ENCODE data around the gene RIGI.

GRCh38 chr9:32550150-32550561 lies 24.2 kb upstream of the RIGI start:
- TF ChIP-seq ZSCAN21 (CRISPR knock-in tag; IDR thresholded peaks at IDR 0.05; ENCODE audit: borderline replicate concordance) (no peak), SIN3A (IDR thresholded peaks at IDR 0.05; ENCODE audit: borderline replicate concordance, low read depth, low read length) (no peak), EHMT2 (IDR thresholded peaks at IDR 0.05; ENCODE audit: borderline replicate concordance, low read depth, low read length) (no peak), YY1 (IDR thresholded peaks at IDR 0.05; ENCODE audit: insufficient read depth, insufficient replicate concordance, low read depth, low read length) (no peak), ZNF597 (CRISPR knock-in tag; IDR thresholded peaks at IDR 0.05) (no peak), ZNF160 (CRISPR knock-in tag; IDR thresholded peaks at IDR 0.05) (no peak), ADNP (CRISPR knock-in tag; IDR thresholded peaks at IDR 0.05) (no peak), STAT5B (CRISPR knock-in tag; IDR thresholded peaks at IDR 0.05) (no peak), KMT2B (CRISPR knock-in tag; IDR thresholded peaks at IDR 0.05) (no peak), ZNF432 (CRISPR knock-in tag; IDR thresholded peaks at IDR 0.05; ENCODE audit: borderline replicate concordance) (no peak), ZNF781 (CRISPR knock-in tag; IDR thresholded peaks at IDR 0.05; ENCODE audit: borderline replicate concordance, not compliant biosample characterization) (no peak), MBD4 (IDR thresholded peaks at IDR 0.05; ENCODE audit: borderline replicate concordance, low read length) (no peak)

Measured in HepG2 (cell line).